ENCODE measurements around the gene RIMBP2.

The RIMBP2 gene

DNA sequence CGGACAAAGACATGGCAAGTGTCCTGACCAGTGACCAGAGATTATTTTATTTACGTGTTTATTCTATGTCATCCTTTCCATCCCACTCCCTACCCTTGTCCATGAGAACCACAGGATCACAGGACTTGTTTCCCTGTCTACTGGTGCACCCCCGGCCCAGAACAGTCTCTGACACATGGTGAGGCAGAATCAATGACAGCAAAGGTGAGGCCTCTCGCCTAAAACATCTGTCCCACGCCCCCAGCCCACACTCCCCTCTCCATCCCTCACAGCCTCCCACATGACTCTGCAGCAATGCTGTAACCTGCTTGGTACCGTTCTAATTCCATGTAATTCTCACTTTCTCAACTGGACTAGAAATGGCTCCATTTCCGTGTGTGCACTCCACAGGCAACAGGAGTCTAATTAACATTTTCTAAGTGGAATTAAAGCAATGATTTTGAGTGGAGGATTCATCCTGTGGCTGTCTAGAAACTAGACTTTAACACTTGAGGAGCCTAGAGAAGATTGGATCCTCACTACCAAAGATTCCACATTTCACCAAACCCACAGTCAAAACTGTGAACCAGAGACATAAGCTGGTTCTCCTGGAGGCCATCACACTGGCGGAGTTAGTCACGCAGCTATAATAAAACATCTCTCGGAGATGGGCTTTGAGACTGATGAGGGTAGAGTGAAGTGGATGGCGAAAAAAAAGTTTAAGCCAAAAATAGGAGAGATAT lies 228.3 kb downstream of the RIMBP2 start:
- DNase-seq: peak in 2 of 58 donors; percentile 43 to 54

DNA sequence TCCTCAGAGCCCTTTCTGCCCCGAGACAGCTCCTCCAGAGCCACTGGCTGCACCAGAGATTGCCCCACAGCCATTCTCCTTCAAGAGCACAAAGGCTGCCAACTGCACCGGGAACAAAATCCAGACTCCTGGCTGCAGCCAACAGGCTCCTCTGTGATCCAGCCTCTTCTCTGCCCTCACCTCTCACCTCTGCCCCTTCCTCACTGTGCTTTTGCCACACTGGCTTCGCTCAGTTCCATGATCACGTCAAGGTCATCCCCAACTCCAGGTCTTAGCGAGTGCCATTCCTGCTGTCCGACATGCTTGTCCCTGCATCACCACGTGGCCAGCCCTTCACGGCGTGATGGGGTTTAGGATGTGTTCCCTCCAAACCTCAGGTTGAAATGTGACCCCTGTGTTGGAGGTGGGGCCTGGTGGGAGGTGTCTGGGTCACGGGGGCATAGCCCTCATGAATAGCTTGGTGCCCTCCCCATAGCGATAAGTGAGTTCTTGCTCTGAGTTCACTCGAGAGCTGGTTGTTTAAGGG lies 229.1 kb downstream of the RIMBP2 start:
- no peak for DNase-seq

DNA sequence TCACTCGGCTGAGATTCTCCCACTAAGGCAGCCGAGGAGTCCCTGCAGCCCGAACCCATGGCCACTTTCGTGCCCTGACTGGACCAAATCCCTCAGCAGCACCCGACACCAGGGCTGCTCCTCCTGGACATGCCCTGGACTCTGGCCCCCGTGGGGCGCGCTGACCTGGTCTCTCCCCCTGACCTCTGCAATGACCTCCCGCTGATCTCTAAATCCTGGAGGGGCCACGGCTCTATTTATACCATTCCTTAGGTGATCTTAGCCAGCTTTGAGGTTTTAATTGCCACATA lies 230.0 kb downstream of the RIMBP2 start:
- no peak for DNase-seq

DNA sequence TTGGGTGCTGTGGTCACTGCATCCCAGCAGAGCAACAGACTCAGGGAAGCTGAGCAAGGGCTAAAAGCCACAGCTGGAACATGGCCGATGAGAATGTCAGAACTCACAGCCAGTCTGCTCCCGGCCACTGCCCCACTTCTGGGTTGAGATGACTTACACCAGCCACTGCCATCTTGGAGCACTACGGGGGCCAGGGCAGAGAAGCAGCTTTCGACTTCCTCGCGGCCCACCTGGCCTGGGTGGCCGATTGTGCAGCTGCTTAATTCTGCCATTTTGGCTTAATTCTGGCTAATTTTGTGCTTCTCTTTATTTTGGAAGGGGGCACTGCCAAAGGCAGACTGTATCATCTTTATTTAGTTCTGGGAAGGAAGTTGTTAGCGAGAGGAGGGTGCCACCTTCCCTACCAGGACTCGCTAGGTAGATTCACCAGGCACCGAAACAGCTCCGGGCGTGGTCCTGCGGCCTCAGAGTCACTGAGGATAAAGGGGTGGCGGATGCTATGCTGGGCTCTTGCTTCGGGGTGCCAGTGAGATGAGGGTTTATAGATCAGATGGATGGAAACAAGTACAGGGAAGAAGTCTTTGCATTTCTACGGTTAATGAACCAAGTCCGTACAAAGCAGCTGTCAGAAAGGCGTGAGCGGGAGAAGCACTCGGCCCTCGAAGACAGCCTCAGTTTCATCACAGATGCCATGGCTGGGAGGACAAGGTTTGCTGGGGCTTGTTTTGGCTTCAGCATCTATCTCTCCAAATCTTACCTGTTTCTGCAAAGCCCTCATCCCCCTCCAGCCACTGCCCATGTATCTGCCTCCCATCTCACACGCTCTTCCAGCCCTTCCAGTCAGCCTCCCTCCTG lies 230.6 kb downstream of the RIMBP2 start:
- no peak for DNase-seq

DNA sequence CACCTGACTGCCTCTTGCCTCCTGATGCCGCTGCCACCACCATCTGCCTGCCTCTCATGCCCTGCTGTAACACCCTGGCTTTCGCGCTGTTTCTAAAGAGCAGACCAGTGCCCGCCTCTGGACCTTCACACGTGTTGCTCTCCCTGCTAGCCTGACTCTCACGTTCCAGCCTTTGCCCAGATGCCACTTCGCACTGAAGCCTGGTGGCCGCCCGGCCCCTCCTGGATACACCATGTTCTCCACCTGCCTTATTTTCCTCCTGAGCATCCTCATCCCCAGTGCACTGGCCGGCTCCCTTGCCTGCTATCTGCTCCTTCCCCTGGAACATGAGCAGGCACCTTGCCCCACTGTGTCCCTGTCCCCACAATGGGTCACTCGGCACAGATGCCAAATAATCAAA lies 231.9 kb downstream of the RIMBP2 start:
- no peak for DNase-seq

DNA sequence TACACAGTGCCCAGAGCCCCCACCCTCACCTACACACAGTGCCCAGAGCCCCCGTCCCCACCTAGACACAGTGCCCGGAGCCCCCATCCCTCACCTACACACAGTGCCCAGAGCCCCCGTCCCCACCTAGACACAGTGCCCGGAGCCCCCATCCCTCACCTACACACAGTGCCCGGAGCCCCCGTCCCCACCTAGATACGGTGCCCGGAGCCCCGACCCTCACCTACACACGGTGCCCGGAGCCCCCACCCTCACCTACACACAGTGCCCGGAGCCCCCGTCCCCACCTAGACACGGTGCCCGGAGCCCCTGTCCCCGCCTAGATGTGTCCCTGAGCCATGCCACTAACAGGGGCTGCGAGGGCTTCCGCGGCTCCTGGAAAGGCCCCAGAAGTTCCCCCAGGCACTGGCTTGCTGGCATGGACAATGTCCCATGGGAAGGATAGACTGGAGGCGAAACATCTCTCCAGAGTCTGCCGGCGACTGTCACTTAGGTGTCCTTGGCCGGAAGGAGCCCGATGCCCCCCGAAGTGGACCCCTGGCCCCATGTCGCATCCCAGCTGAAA lies 232.4 kb downstream of the RIMBP2 start:
- DNase-seq: no peak

DNA sequence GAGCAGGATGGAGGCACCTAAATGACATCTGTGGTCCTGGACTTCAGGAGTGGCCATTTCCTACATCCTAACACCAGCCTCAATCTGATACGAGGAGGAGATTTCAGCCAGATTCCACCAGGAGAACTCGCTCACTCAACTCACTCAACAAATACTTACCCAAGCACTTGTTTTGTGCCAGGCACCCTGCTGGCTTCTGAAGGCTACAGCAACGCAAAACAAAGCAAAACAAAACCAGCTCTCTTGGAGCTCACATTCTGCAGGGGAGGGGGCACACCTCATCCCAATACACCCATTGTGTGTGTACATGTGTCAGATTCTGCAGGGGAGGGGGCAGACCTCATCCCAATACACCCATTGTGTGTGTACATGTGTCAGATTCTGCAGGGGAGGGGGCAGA lies 233.7 kb downstream of the RIMBP2 start:
- DNase-seq: no peak

DNA sequence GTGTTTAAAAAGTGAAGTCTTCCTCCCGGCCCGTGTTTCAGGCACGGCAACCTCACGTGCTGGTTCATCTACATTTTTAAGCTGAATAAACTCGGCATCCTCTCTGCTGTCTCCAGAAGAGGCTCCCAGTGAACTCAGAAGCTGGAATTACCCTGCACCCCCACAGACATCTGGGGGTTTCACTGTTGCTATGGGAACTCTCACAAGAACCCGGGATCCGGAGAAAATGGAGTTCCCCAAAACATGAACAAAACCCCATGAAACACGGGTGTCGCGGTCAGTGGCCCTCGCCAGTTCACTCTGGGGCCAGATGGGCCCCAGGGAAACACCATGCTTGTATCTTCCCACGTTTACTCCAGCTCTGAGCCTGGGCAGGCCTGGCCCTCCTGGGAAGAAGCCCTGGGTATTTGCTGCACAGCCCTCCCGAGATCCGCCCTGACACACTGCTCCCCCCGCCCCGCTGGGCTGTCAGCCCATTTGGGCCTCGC lies 234.7 kb downstream of the RIMBP2 start:
- DNase-seq: no peak

DNA sequence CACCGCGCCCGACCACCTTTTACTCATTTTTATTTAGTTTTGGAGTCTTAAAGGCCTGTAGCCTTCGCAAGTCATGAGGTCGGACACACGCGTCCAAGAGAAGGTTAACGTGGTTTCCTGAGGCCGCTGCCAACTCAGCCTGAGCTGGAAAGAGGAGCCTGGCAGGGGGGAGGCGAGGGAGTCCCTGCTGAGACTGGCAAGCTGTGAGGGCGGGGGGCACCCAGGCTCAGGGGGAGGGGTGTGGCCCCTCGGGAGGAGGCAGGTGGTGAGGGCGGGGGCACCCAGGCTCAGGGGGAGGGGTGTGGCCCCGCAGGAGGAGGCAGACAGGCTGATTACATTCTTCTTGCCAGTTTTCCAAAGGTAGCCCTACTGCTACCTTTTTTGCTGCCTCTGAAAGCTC lies 235.2 kb downstream of the RIMBP2 start:
- no peak for DNase-seq

DNA sequence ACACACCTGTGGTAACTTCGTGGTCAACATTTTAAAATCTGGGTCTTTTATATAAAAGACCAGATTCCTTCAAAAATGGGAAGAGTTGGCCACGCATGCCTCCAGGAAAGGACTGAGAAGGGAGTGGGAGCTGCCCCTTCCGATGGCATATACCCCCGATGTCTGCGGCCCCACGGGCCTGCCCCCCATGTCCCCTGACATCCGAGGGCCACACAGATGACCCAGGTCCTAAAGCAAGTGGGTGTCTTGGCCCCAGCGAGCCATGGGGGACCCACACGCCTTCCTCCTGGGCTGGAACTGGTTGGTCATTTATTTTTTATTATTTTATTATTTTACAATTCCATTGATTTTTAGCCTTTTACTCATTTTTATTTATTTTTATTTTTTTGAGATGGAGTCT lies 235.9 kb downstream of the RIMBP2 start:
- DNase-seq: no peak

DNA sequence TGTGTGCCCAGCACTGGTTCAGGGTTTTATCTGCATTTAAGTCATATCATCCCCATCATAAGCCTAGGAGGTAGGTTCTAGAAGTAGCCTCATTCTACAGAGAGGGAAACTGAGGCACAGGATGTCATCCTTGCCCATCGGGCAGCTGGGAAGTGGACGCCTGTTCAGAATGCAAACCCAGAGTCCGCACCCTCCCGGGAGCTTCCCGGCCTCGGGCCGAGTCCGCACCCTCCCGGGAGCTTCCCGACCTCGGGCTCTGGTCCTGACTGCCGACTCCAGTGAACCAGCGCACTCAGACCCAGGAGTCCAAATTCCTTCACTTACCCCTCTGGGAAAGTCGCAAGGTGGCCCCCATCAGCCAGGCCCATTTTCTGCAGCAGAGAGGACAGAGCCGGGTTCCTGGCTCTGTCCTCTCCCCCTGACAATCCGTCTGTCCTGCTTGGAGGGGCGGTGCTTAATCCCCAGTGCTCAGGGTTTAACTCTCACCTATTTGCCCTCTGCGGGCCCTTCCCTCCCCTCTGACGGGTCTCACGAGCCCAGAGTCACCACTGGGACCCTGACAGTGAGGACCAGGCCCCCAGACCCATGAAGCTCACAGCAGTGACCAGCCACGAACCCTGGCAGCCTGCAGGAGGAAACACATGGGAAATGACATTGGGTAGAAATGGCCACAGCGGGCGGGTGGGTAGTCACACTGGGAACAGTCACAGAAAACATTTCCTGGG lies 236.5 kb downstream of the RIMBP2 start:
- DNase-seq: no peak

DNA sequence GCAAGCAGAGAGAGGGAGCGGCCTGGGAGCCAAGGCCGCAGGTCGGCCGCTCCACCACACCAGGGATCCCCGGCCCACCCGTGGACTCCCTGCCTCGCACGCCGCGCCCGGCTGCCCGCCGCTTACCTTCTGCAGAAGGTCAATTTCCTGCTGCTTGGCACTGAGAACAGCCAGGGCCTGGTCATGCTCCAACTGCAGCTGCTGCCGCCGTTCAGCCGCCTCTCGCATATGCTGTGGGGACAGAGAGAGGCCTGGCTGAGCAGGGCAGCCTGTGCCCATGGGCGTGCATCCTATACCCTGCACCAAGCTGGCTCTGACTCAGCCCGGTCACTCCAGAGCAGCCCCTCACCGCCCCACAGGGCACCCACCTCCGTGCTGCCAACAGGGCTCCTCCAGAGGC lies 237.3 kb downstream of the RIMBP2 start:
- DNase-seq: no peak

DNA sequence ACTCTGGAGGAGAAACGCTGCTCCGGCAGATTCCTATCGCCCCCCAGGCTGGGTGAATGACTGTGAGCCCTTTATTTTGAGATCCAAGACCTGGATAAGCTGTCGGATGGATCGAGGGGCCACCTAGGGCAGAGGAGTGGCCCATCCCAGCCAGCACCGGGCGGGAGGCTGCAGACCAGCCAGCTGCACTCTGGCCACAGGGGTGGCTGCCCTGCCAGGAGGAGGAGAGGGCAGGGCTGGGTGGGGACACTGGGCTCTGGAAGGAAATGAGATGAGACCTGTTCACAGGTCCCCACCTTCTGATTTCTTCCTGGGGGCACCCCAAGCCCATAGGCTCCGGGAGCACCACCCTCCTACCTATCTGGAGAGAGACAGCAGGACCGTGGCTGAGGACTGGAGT lies 238.4 kb downstream of the RIMBP2 start:
- no peak for DNase-seq

DNA sequence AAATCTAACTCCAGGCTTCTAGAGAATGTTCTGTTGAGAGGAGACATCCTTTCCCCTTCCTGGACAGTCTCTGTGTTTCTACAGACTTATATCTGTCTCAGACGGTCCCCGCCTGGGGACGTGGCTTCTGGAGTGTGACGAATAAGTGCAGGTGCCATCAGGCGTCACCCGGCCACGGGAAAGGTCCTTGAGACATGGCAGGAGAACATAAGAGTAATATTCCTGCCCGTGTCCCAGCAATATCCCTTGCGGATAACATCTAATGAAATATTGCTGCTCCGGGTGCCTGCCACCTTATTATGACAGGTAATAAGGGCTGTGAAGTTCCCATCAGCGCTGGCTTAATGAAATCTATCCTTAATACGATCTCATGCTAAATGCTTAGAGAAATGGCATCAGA lies 238.8 kb downstream of the RIMBP2 start:
- DNase-seq: no peak

DNA sequence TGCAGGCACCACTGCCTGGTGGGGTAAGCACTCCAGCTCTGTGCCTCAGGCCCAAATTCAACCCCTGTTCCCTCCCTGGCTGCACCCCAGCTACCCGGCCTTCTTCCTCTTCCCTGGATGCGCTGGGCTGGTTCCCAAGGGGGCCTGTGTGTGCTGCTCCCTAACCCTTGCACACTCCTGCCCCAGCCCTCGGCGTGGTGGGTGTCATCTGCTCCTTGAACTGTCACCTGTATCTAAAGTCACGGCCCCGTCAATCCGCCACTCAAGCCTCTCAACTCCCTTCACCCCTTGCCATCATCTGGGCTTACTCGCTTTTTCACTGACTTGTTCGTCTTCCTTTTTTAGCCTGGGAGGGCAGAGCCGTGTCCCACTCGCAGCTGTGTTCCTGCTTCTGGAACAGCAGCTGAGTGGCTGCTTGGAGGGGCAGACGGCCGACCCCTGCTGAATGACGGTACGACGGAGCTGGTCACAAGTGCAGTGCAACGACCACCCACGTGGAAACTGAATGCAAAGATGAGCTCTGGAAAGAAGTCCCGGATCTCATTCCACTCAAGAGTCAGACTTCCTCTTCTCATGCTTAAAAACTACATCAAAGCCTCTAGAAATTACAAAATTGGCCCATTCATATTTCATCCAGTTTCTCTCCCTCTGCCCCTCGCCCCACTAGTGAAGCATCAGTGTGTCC lies 239.5 kb downstream of the RIMBP2 start:
- peak in 1 of 58 donors; percentile 11 for DNase-seq

DNA sequence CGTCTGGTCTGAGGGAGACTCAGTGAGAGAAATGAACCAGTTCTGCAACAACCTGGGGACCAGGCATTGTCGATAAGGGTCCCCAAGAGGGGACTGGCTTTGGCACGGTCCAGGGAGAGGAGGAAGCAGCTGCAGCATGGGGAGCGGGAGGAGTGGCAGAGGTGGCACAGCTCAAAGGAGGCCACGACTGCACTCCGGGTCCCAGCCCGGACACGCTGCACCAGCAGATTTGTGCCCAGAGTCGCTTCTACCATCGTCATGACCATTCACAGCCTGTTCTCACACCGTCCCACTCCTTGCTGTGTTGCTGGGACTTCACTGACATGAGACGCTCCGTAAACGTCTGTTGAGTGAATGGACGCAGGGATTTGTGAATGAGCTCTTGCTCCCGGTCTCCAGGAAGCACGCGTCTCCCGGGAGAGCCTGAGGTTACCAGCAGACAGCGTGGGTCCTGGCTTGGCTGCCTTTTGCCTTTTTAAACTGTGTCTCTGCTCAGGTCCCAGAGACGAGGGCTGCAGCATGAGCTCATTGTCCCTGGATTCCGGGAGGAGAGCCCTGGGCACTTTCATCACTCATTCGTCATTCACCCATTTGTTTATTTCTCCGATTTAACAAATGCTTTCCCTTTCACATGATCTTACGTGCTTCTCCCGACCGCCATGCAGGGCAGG lies 241.4 kb downstream of the RIMBP2 start:
- DNase-seq: peak in 3 of 58 donors; percentile 20 to 47 (median 27)

DNA sequence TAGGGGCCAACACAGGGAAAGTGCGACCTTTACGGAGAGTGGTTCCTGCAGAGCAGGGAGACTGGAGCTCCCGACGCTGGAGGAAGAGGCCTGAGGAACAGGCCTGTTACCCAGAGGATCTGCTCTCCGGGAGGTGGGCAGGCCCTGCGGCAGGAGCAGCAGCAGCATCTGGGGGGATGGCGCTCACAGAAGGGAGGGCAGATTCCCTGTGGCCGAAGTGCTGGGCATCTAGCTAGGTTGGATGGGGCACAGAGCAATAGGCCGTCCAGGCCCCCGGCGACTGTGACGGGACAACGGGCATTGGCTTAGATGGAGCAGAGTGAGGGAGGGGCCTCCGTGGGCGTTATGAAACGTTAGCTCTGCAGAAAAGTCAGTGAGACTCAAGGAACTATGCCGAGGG lies 242.8 kb downstream of the RIMBP2 start:
- peak in 1 of 58 donors; percentile 3 for DNase-seq

DNA sequence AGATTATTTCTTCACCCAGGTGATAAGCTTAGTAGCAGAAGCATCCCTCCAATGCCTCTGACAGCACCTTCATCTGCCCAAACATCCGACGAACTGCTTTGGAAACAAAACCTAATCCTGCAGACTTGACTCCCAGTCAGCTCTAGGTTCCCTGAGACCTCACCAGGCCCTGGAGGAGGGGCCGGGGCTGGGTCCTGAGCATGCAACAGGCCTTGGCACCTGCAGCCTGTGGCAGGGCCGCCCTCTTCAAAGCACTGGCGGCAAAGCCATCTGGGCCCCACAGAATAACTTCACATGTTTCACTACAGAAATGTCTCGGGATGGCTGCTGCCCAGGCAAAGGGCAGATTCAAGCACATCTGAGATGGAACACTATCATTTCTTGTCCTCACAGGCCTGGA lies 245.1 kb downstream of the RIMBP2 start:
- no peak for DNase-seq

DNA sequence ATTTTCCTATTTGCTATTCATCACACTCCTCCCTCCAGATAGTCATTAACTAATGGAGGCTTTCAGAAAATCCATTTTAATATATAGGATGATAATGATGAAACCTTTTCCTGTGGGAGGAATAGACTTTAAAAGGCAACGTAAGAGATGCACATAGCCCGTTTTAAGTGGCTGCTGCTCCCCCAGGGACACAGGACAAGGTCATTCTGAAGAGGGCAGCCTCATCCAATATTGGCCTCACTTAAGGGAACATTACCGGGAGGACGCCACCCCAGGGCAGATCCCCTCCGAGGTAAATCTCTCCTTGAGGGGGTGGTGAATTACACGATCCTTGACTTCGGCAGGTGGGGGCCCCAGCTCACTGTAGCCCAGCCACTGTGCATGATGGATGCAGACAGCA lies 246.5 kb downstream of the RIMBP2 start:
- DNase-seq: no peak

DNA sequence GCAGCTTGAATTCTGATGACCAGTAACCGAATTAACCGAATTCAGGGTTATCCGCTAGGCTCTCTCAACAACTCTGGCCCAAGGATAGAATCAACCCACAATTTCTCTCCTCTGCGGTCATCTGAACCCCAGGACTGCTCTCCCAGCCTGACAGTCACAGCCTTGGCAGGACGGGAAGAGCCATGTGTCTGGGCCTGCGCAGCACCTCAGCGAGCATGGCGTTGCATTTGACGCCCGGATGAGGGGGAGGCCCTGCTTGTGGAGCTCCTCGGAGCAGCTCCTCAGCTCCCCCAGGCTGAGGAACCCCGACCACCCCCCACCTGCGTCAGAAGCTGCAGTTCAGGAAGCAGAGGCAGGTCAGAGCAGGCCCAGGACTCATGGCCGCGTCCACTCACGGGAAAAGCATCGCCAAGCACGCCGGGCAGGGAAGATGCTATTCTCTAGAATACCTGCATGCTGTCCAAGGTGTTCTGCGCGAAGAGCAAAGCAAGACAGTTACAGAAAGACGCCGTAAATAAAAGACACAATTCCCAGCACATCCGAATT lies 247.3 kb downstream of the RIMBP2 start:
- DNase-seq: no peak

All from anterior cingulate cortex (tissue), 58 donors.